Keratinocyte (primary cell): Measurements from ENCODE around the gene MARCHF2. TPM values are rescaled to one million over a fixed set of nuclear protein-coding genes. Genes with fewer than 3 reads are reported as not detected.

Experiments used
- DNase-seq: peaks from one replicate; pipeline ENCODE4 v3.0.0-alpha.2; 2011; ENCODE audit warnings: low read depth, missing footprints, low spot score
- FAIRE-seq: peaks from 2 replicates; lab custom pipeline; 2011; peaks lifted over from hg19 to GRCh38; lab: Jason Lieb, UNC
- H2AFZ ChIP-seq: 2 replicates; pipeline ENCODE4 v1.6.0; 2012; ENCODE audit warnings: low read length, control low read depth, inconsistent platforms; ENCODE audit not compliant: control insufficient read depth
- H3K27ac ChIP-seq: 2 replicates; pipeline ENCODE4 v1.5.1; 2011; ENCODE audit warnings: low read length; ENCODE audit not compliant: control insufficient read depth, insufficient read depth
- H3K27me3 ChIP-seq: 3 replicates; pipeline ENCODE4 v1.6.0; 2011; ENCODE audit warnings: low read length; ENCODE audit not compliant: control insufficient read depth, insufficient read depth; ENCODE audit errors: extremely low read depth
- H3K36me3 ChIP-seq, 2 experiments: 2 replicates in 1 of 2; 3 replicates in 1 of 2; pipeline ENCODE4 v1.5.1; 2011; ENCODE audit warnings: low read length in 2 of 2, mild to moderate bottlenecking in 1 of 2; ENCODE audit not compliant: control insufficient read depth in 2 of 2, insufficient read depth in 2 of 2; ENCODE audit errors: extremely low read depth in 1 of 2
- H3K4me1 ChIP-seq: 3 replicates; pipeline ENCODE4 v1.5.1; 2011; ENCODE audit warnings: low read length; ENCODE audit not compliant: control insufficient read depth, insufficient read depth; ENCODE audit errors: extremely low read depth
- H3K4me2 ChIP-seq: 3 replicates; pipeline ENCODE4 v1.6.0; 2011; ENCODE audit warnings: low read depth, low read length; ENCODE audit not compliant: control insufficient read depth, insufficient read depth; ENCODE audit errors: extremely low read depth
- H3K4me3 ChIP-seq, 3 experiments: fragments of 200-600 bp in 1 of 3; sonication (generic) in 1 of 3; 2 replicates in 2 of 3; 3 replicates in 1 of 3; pipeline ENCODE4 v1.5.1; 2011 to 2016; ENCODE audit warnings: low read length in 3 of 3, mild to moderate bottlenecking in 3 of 3, control low read depth in 2 of 3, inconsistent platforms in 1 of 3, low read depth in 1 of 3, mixed read lengths in 1 of 3, mixed run types in 1 of 3, moderate library complexity in 1 of 3; ENCODE audit not compliant: control insufficient read depth in 2 of 3, insufficient read depth in 2 of 3; ENCODE audit errors: extremely low read depth in 1 of 3
- H3K79me2 ChIP-seq: 2 replicates; pipeline ENCODE4 v1.6.0; 2012; ENCODE audit warnings: low read length; ENCODE audit not compliant: control insufficient read depth, insufficient read depth
- H3K9ac ChIP-seq: 3 replicates; pipeline ENCODE4 v1.6.0; 2011; ENCODE audit warnings: low read length; ENCODE audit not compliant: control insufficient read depth, insufficient read depth; ENCODE audit errors: extremely low read depth
- H3K9me1 ChIP-seq: 3 replicates; pipeline ENCODE4 v1.6.0; 2011; ENCODE audit warnings: low read length; ENCODE audit not compliant: control insufficient read depth, insufficient read depth; ENCODE audit errors: extremely low read depth
- H3K9me3 ChIP-seq: 2 replicates; pipeline ENCODE4 v1.5.1; 2012; ENCODE audit warnings: low read depth, low read length; ENCODE audit not compliant: control insufficient read depth
- H4K20me1 ChIP-seq: 3 replicates; pipeline ENCODE4 v1.6.0; 2011; ENCODE audit warnings: low read length; ENCODE audit not compliant: control insufficient read depth, insufficient read depth; ENCODE audit errors: extremely low read depth
- EZH2 ChIP-seq: IDR thresholded peaks from one replicate; pipeline ENCODE4 v1.6.1; 2012; ENCODE audit warnings: inconsistent platforms, mild to moderate bottlenecking, low read length, moderate library complexity
- dilution Hi-C: fragments of 300-500 bp; cut with MboI; formaldehyde crosslinking; loops from one replicate; pipeline ENCODE4 v1.7.0; 2020; ENCODE audit warnings: low sequenced_read_pairs; ENCODE audit not compliant: extremely low pct_ligation_motif_present
- polyA plus RNA-seq, 5 experiments: library from polyadenylated mRNA; depleted of rRNA in 3 of 5; stranded (reverse) in 3 of 5; stranded (forward) in 1 of 5; unstranded in 1 of 5; fragments of >200 nt; gene quantifications; 1 replicate in 1 of 5; 2 replicates in 3 of 5; 3 replicates in 1 of 5; pipeline versions ENCODE4 v1.2.1 to v1.2.3, GENCODE V29; 2011 to 2012; ENCODE audit warnings: missing spikeins in 2 of 5, low read depth in 1 of 5, low replicate concordance in 1 of 5
- TF ChIP-seq, protein P1 (sequence below), 3 experiments: IDR thresholded peaks in 1 of 3; conservative IDR thresholded peaks in 1 of 3; optimal IDR thresholded peaks in 1 of 3; 2 replicates in 2 of 3; 3 replicates in 1 of 3; pipeline versions ENCODE3 to v1.5.1; 2011; ENCODE audit warnings: low read length in 3 of 3, mild to moderate bottlenecking in 3 of 3, moderate library complexity in 2 of 3, control low read depth in 1 of 3, inconsistent platforms in 1 of 3; ENCODE audit not compliant: insufficient read depth in 2 of 3; ENCODE audit errors: extremely low read depth in 1 of 3

The MARCHF2 gene
- polyA plus RNA-seq, 1 donor (not counting 4 experiments of a cell fraction or from before 2014, with no cell fraction given) = 13.7 TPM

GRCh38 chr19:8386990-8387389 is 26.1 kb upstream of the MARCHF2 start:
- Histone ChIP-seq H3K4me1 (peaks cover 13% of the 10 kb centered on the region), H3K9me3 (no peaks in the 10 kb centered on the region), H3K9me1 (peaks cover 6% of the 10 kb centered on the region), H3K9ac (no peak overlapping the region), H3K36me3 (no peaks in the 10 kb centered on the region), H3K79me2 (peaks cover 12% of the 10 kb centered on the region), H3K4me2 (no peak overlapping the region), H3K4me3 (no peak overlapping the region), H3K27me3 (no peaks in the 10 kb centered on the region), H3K27ac (no peak overlapping the region), H4K20me1 (no peaks in the 10 kb centered on the region), H2AFZ (no peak overlapping the region)
- dilution Hi-C loops = no loop called here
- TF ChIP-seq, protein P1, sequence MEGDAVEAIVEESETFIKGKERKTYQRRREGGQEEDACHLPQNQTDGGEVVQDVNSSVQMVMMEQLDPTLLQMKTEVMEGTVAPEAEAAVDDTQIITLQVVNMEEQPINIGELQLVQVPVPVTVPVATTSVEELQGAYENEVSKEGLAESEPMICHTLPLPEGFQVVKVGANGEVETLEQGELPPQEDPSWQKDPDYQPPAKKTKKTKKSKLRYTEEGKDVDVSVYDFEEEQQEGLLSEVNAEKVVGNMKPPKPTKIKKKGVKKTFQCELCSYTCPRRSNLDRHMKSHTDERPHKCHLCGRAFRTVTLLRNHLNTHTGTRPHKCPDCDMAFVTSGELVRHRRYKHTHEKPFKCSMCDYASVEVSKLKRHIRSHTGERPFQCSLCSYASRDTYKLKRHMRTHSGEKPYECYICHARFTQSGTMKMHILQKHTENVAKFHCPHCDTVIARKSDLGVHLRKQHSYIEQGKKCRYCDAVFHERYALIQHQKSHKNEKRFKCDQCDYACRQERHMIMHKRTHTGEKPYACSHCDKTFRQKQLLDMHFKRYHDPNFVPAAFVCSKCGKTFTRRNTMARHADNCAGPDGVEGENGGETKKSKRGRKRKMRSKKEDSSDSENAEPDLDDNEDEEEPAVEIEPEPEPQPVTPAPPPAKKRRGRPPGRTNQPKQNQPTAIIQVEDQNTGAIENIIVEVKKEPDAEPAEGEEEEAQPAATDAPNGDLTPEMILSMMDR (optimal IDR thresholded peaks at IDR 0.05 in 1 of 3, IDR thresholded peaks at IDR 0.05 in 1 of 3, conservative IDR thresholded peaks at IDR 0.05 in 1 of 3; ENCODE audit: extremely low read depth in 1 of 3, insufficient read depth in 2 of 3, low read length in 3 of 3) = no peak
- TF ChIP-seq EZH2 = no peak
- FAIRE-seq = no peak
- no peak for DNase-seq

- H4K20me1 ChIP-seq = no peaks in the 10 kb centered on the region
- no peak overlapping the region for H3K4me2 ChIP-seq
- peaks cover 15% of the 10 kb centered on the region for H3K79me2 ChIP-seq
- no peak overlapping the region for H2AFZ ChIP-seq
- dilution Hi-C loops = no loop called here
- H3K36me3 ChIP-seq = no peaks in the 10 kb centered on the region
- no peak for FAIRE-seq
- peaks cover 6% of the 10 kb centered on the region for H3K9me1 ChIP-seq
- H3K9me3 ChIP-seq = no peaks in the 10 kb centered on the region
- peaks cover 13% of the 10 kb centered on the region for H3K4me1 ChIP-seq
- no peak for DNase-seq
- TF ChIP-seq EZH2 = no peak
- TF ChIP-seq, protein P1 (optimal IDR thresholded peaks at IDR 0.05 in 1 of 3, IDR thresholded peaks at IDR 0.05 in 1 of 3, conservative IDR thresholded peaks at IDR 0.05 in 1 of 3; ENCODE audit: extremely low read depth in 1 of 3, insufficient read depth in 2 of 3, low read length in 3 of 3) = no peak
- no peak overlapping the region for H3K9ac ChIP-seq
- H3K27me3 ChIP-seq = no peaks in the 10 kb centered on the region
- no peak overlapping the region for H3K4me3 ChIP-seq
- no peak overlapping the region for H3K27ac ChIP-seq
These were observed 25.2 kb upstream of the MARCHF2 start for GRCh38 chr19:8387688-8388611.
